Stimulated activated CD4-positive, alpha-beta T cell treated with anti-CD3 and anti-CD28 coated beads, Interleukin-4, amount 100 ng/mL, for 1 hour (primary cell): Measurements from ENCODE around the gene HSD17B8.

Experiments
- DNase-seq: peaks from one replicate; pipeline ENCODE4 v3.0.0-alpha.2; 2020

Gene HSD17B8

GRCh38 chr6:33171880-33172687, 32.4 kb upstream of the HSD17B8 start:
- no peak for DNase-seq

GRCh38 chr6:33172688-33173534, 31.5 kb upstream of the HSD17B8 start:
- no peak for DNase-seq

GRCh38 chr6:33173535-33174180, 30.8 kb upstream of the HSD17B8 start:
- DNase-seq, result no peak

GRCh38 chr6:33174784-33175183, 29.7 kb upstream of the HSD17B8 start:
- DNase-seq, result no peak

- DNase-seq, result no peak
Observed at GRCh38 chr6:33175436-33176069, 28.9 kb upstream of the HSD17B8 start.

- no peak for DNase-seq
Observed at GRCh38 chr6:33176906-33177305, 27.5 kb upstream of the HSD17B8 start.

- DNase-seq, result no peak
Observed at GRCh38 chr6:33177552-33178446, 26.7 kb upstream of the HSD17B8 start.

- no peak for DNase-seq
Observed at GRCh38 chr6:33178755-33179475, 25.5 kb upstream of the HSD17B8 start.

- no peak for DNase-seq
Observed at GRCh38 chr6:33181141-33181540, 23.3 kb upstream of the HSD17B8 start.

GRCh38 chr6:33183071-33183683, 21.3 kb upstream of the HSD17B8 start:
- no peak for DNase-seq

GRCh38 chr6:33185190-33185589, 19.3 kb upstream of the HSD17B8 start:
- DNase-seq, result no peak

- no peak for DNase-seq
Observed at GRCh38 chr6:33185654-33186187, 18.7 kb upstream of the HSD17B8 start.

GRCh38 chr6:33187809-33188208, 16.6 kb upstream of the HSD17B8 start:
- DNase-seq, result no peak

- no peak for DNase-seq
Observed at GRCh38 chr6:33189164-33189563, 15.3 kb upstream of the HSD17B8 start.

- no peak for DNase-seq
Observed at GRCh38 chr6:33189625-33190448, 14.6 kb upstream of the HSD17B8 start.

- DNase-seq, result no peak
Observed at GRCh38 chr6:33190504-33191107, 13.8 kb upstream of the HSD17B8 start.

- DNase-seq, result no peak
Observed at GRCh38 chr6:33191383-33192104, 12.9 kb upstream of the HSD17B8 start.

- peak; percentile 30 for DNase-seq
Observed at GRCh38 chr6:33192105-33192646, 12.3 kb upstream of the HSD17B8 start, which contains the start of gene COL11A2. TSS of gene COL11A2 (minus strand) at chr6:33192467. CDS start at chr6:33192240, 227 bp downstream.
